ENCODE data around the gene LMAN2.
A peak's percentile ranks its signal among the peaks of the same experiment; 100 is the strongest.

The LMAN2 gene

DNA sequence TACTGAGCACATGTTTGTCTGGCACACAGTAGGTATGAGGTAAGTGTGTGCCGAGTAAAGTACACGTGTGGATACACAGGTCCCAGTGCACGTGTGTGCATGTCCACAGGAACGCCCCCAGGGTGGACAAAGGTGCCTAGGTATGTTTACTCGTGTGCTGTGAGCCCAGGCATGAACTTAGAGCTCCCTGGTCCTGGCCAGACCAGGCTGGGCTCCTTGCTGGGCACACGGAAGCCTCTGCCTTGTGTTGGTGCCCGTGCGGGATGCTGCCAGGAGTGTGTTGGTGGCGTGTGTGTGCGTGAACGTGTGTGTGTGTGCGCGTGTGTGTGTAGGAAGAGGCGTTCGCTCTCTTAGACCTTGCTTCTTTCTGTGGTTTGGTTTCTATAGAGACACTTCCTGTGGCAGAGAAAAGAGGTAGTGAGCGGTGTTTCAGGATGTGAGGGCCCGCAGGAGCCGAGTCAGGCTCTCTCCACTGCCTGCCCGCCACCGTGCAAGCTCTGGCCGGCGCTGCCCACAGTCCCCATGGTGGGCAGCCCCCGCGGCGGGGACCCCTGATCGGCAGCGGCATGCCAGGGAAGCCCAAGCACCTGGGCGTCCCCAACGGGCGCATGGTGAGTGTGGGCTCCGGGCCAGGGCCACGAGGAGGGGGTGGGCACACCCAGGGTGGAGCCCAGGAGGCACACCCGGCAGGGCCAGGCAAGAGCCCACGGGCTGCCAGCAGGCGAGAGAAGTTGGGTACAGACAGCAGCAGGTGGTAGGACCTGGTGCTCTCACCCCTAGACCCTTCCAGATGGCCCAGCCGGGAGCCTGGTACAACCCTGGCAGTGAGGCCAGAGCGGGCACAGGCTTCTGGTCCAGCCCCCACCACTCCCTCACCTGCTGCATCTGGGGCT lies 6.2 kb upstream of the LMAN2 start, which contains the start of gene RGS14:
Gene RGS14, plus strand, starts transcription at position 466 of the 893 bp plus-strand sequence. Its CDS starts 101 bp downstream, at position 567.
- Histone ChIP-seq H4K20me1 (peaks cover 0 to 28% (median 0%) of the 10 kb centered on the region in 11 experiments; a peak in 5 of 22 replicates), H3K36me3 (no peaks in the 10 kb centered on the region), H3K9ac (peak within 1 kb of the TSS; percentile 73 to 83 (median 80)), H3K27ac (peak within 1 kb of the TSS; percentile 46 to 88 (median 80); a peak in 21 of 22 replicates), H3K4me3 (peak within 1 kb of the TSS; percentile 60 to 81 (median 68)), H3K4me1 (peaks cover 76 to 97% (median 87%) of the 10 kb centered on the region in 10 experiments), H3K9me3 (replicated peaks in 1 of 11) (peaks cover 0 to 6% (median 0%) of the 10 kb centered on the region in 11 experiments; a peak in 2 of 22 replicates), H3K4me2 (peak within 1 kb of the TSS; percentile 93 to 100 (median 99)), H3K27me3 (no peaks in the 10 kb centered on the region)
- TF ChIP-seq Cebpa-rat (IDR thresholded peaks at IDR 0.05): no peak

DNA sequence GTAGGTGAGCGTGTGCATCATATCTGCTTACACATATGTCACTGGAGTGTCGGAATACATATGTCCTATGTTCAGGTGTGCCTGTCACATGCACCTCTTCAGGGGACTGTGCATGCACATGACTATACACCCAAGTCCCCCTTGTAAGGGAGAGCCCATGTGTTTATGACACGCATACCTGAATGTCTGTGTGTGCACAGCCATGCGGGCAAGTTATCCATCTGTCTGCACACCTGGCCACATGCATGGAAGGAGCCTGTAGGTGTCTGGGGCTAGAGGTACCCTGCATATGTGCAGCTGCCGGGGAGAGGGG lies 5.6 kb upstream of the LMAN2 start:
- Histone ChIP-seq H4K20me1 (peaks cover 0 to 22% (median 0%) of the 10 kb centered on the region in 11 experiments; a peak in 5 of 22 replicates), H3K4me3 (peak overlapping the region; percentile 60 to 81 (median 68); a peak in 18 of 20 replicates), H3K36me3 (no peaks in the 10 kb centered on the region), H3K9me3 (replicated peaks in 1 of 11) (peaks cover 0 to 6% (median 0%) of the 10 kb centered on the region in 11 experiments; a peak in 2 of 22 replicates), H3K27ac (peak overlapping the region in 9 of 11 experiments; percentile 73 to 88 (median 81); a peak in 17 of 22 replicates), H3K27me3 (no peaks in the 10 kb centered on the region), H3K4me2 (peak overlapping the region; percentile 93 to 100 (median 99)), H3K4me1 (peaks cover 74 to 97% (median 87%) of the 10 kb centered on the region in 10 experiments), H3K9ac (peak overlapping the region in 9 of 11 experiments; percentile 73 to 83 (median 80); a peak in 15 of 22 replicates)
- TF ChIP-seq Cebpa-rat (IDR thresholded peaks at IDR 0.05): no peak

DNA sequence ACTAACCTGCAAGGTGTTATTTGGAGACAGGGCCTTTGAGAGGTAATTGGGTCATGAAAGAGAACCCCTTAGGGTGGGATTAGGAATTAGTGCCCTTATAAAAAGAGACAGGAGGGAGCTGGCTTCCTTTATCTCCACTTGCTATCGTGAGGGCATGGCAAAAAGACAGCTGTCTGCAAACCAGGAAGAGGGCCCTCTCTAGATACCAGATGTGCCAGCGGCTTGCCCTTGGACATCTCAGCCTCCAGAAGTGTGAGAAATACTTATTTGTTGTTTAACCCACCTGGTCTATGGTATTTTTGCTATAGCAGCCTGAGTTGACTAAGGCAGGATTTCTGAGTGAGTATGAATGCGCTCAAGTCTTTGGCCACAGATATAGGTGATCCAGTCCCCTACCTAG lies 5.3 kb upstream of the LMAN2 start:
- peak overlapping the region in 5 of 11 experiments; percentile 79 to 88 (median 83); a peak in 9 of 22 replicates for H3K27ac ChIP-seq
- H3K4me3 ChIP-seq: peak overlapping the region in 5 of 10 experiments; percentile 66 to 81 (median 67); a peak in 2 of 20 replicates
- H3K4me1 ChIP-seq: peaks cover 73 to 95% (median 86%) of the 10 kb centered on the region in 10 experiments
- H3K4me2 ChIP-seq: peak overlapping the region; percentile 93 to 100 (median 99)
- H3K9me3 ChIP-seq (replicated peaks in 1 of 11): peaks cover 0 to 6% (median 0%) of the 10 kb centered on the region in 11 experiments; a peak in 2 of 22 replicates
- peak overlapping the region in 4 of 11 experiments; percentile 9 to 81 (median 80); a peak in 5 of 22 replicates for H3K9ac ChIP-seq
- peaks cover 0 to 18% (median 0%) of the 10 kb centered on the region in 11 experiments; a peak in 5 of 22 replicates for H4K20me1 ChIP-seq
- no peaks in the 10 kb centered on the region for H3K36me3 ChIP-seq
- H3K27me3 ChIP-seq: no peaks in the 10 kb centered on the region
- no peak for TF ChIP-seq Cebpa-rat (IDR thresholded peaks at IDR 0.05)

DNA sequence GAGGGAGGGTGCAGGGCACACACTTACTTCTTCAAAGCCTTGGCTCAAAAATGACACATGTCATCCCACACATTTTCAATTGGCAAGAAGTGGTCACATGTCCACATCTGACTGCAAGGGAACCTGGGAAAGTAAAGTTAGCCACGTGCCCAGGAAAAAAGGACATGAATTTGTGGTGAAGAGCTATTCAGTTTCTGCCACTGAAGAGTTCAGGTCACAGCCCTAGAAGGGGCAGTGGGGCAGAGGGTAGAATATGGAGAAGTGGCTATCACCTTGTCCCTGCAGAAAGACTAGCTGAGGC lies 4.3 kb upstream of the LMAN2 start:
- peak overlapping the region; percentile 93 to 100 (median 99) for H3K4me2 ChIP-seq
- no peaks in the 10 kb centered on the region for H3K27me3 ChIP-seq
- H3K4me3 ChIP-seq: no peak overlapping the region
- H3K27ac ChIP-seq: peak overlapping the region in 5 of 11 experiments; percentile 6 to 88 (median 83); a peak in 5 of 22 replicates
- H3K9me3 ChIP-seq (replicated peaks in 1 of 11): peaks cover 0 to 6% (median 0%) of the 10 kb centered on the region in 11 experiments; a peak in 2 of 22 replicates
- H3K4me1 ChIP-seq: peaks cover 66 to 86% (median 77%) of the 10 kb centered on the region in 10 experiments
- H3K9ac ChIP-seq: 0 out of 22 replicates have a peak overlapping the region, but pooled peaks of 1 of the 11 experiments have one; percentile 8
- peaks cover 0 to 11% (median 0%) of the 10 kb centered on the region in 11 experiments; a peak in 5 of 22 replicates for H4K20me1 ChIP-seq
- H3K36me3 ChIP-seq: no peaks in the 10 kb centered on the region
- no peak for TF ChIP-seq Cebpa-rat (IDR thresholded peaks at IDR 0.05)

DNA sequence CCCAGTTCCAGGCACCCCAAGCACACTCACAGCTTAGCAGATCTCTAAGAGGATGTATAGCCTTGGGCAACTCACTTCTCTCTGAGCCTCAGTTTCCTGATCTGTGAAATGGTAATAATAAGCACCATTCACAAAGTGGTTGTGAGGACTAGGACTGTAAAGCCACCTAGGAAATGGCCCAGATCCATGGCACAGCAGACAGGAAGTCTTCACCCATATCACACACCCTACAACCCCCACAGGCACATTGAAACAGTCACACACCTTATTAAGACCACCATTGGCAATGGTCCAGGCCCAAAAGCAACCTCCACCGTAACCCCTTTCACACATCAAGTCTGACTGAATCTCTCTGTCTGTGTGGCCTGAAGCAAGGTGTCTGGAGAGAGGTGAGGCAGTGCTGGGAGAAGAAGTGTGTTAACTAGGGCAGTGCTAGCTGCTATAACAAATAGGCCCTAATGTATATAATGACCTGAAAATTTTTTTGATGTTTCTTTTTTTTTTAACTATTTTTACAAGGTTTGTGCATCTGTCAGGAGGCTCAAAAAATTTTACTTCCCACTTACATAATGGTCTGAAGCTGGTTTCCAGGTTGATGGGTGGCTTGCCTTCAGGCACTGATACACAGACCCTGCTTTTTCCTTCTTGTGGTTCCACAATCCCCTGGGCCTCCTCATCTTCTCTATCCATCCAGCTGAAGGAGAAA lies 3.8 kb upstream of the LMAN2 start:
- TF ChIP-seq Cebpa-rat (IDR thresholded peaks at IDR 0.05): no peak
- Histone ChIP-seq H4K20me1 (peaks cover 0 to 14% (median 1%) of the 10 kb centered on the region in 11 experiments; a peak in 14 of 22 replicates), H3K4me1 (peaks cover 69 to 87% (median 80%) of the 10 kb centered on the region in 10 experiments), H3K9ac (0 out of 22 replicates have a peak overlapping the region, but pooled peaks of 1 of the 11 experiments have one; percentile 8), H3K4me3 (no peak overlapping the region), H3K27me3 (no peaks in the 10 kb centered on the region), H3K27ac (peak overlapping the region in 4 of 11 experiments; percentile 0 to 88 (median 42); a peak in 3 of 22 replicates), H3K9me3 (replicated peaks in 1 of 11) (peaks cover 0 to 6% (median 0%) of the 10 kb centered on the region in 11 experiments; a peak in 2 of 22 replicates), H3K4me2 (peak overlapping the region; percentile 93 to 100 (median 99)), H3K36me3 (peaks cover 0 to under 1% (median 0%) of the 10 kb centered on the region in 11 experiments; a peak in 1 of 22 replicates)

DNA sequence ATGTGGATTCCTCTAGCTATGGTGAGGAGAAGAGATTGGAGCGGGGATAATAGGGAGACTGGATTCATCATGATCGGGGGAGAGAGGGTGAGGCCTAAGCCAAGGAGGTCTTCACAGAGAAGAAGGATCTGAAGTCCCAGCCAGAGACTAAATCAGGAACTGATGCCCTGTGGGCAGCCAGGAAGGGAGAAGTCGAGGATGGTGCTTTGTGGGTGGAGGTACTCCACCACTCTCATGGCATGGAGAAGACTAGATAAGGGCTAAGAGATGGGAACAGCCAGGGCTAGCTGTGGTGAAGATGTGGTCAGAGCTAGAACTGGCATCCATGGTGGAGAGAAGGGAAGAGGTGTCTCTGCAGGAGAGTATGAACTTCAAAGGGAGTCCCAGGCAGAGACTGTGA lies 3.2 kb upstream of the LMAN2 start:
- no peak overlapping the region for H3K9ac ChIP-seq
- H3K9me3 ChIP-seq (replicated peaks in 1 of 11): peaks cover 0 to 6% (median 0%) of the 10 kb centered on the region in 11 experiments; a peak in 2 of 22 replicates
- H3K4me3 ChIP-seq: no peak overlapping the region
- TF ChIP-seq Cebpa-rat (IDR thresholded peaks at IDR 0.05): no peak
- H3K27ac ChIP-seq: peak overlapping the region in 2 of 11 experiments; percentile 0 to 1; a peak in 1 of 22 replicates
- peaks cover 0 to 6% (median 4%) of the 10 kb centered on the region in 11 experiments; a peak in 10 of 22 replicates for H3K36me3 ChIP-seq
- H3K4me2 ChIP-seq: peak overlapping the region in 9 of 11 experiments; percentile 93 to 99 (median 98); a peak in 17 of 22 replicates
- H3K27me3 ChIP-seq: no peaks in the 10 kb centered on the region
- peaks cover 3 to 15% (median 7%) of the 10 kb centered on the region in 11 experiments; a peak in 18 of 22 replicates for H4K20me1 ChIP-seq
- H3K4me1 ChIP-seq: peaks cover 70 to 87% (median 80%) of the 10 kb centered on the region in 10 experiments

DNA sequence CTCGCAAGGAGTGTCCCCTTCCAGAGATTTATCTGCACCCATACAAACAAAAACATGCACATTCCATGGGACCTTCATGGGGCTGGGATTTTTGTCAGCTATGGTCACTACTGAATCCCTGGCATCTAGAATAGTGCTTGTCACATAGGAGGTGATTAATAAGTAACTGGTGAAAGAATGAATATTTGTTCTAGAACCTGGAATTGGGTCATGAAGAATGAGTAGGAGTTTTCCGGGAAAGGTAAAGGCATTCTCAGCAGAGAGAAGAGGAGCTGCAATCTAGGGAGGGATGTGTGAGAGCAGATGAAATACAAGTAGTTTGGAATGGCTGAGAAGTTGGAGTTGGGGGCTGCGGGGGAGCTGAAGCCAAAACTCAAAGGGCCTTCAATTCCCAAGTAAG lies 2.8 kb upstream of the LMAN2 start:
- Histone ChIP-seq H4K20me1 (peaks cover 8 to 20% (median 12%) of the 10 kb centered on the region in 11 experiments; a peak in 19 of 22 replicates), H3K27me3 (no peaks in the 10 kb centered on the region), H3K4me3 (no peak overlapping the region), H3K9me3 (replicated peaks in 1 of 11) (peaks cover 0 to 6% (median 0%) of the 10 kb centered on the region in 11 experiments; a peak in 2 of 22 replicates), H3K4me2 (peak overlapping the region in 5 of 11 experiments; percentile 93 to 99 (median 98); a peak in 10 of 22 replicates), H3K36me3 (peaks cover 1 to 11% (median 9%) of the 10 kb centered on the region in 11 experiments; a peak in 18 of 22 replicates), H3K4me1 (peaks cover 70 to 87% (median 80%) of the 10 kb centered on the region in 10 experiments), H3K27ac (no peak overlapping the region), H3K9ac (no peak overlapping the region)
- TF ChIP-seq Cebpa-rat (IDR thresholded peaks at IDR 0.05): no peak

DNA sequence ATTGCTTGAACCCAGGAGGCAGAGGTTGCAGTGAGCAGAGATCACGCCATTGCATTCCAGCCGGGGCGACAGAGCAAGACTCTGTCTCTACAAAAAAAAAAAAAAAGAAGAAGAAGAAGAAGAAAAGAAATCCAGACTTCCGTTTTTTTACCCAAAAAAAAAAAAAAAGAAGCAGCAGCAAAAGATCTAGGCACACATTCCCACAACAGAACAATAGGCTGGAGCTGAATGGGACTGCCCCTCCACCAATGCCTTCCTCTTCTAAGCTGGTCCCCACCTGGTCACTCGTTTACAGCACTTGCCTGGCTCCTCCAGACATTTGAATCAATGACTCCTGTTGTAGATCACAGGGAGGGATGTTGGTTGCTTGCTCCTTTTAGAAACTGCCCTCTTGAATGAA lies 1.6 kb upstream of the LMAN2 start:
- peaks cover 0 to 6% (median 0%) of the 10 kb centered on the region in 11 experiments; a peak in 2 of 22 replicates for H3K9me3 ChIP-seq (replicated peaks in 1 of 11)
- no peaks in the 10 kb centered on the region for H3K27me3 ChIP-seq
- H3K9ac ChIP-seq: no peak overlapping the region
- peak overlapping the region in 6 of 11 experiments; percentile 73 to 98 (median 87); a peak in 10 of 22 replicates for H3K4me2 ChIP-seq
- TF ChIP-seq Cebpa-rat (IDR thresholded peaks at IDR 0.05): no peak
- peaks cover 69 to 87% (median 80%) of the 10 kb centered on the region in 10 experiments for H3K4me1 ChIP-seq
- H3K27ac ChIP-seq: no peak overlapping the region
- peaks cover 7 to 21% (median 20%) of the 10 kb centered on the region in 11 experiments; a peak in 18 of 22 replicates for H3K36me3 ChIP-seq
- H3K4me3 ChIP-seq: no peak overlapping the region
- peaks cover 19 to 31% (median 23%) of the 10 kb centered on the region in 11 experiments; a peak in 19 of 22 replicates for H4K20me1 ChIP-seq
